Activated naive CD4-positive, alpha-beta T cell treated with anti-CD3 and anti-CD28 coated beads for 36 hours (primary cell): ENCODE measurements around the gene KATNA1. TPM values are rescaled to one million over a fixed set of nuclear protein-coding genes. Genes with fewer than 3 reads are reported as not detected.

Experiments used
- CTCF ChIA-PET: fragments of 350-600 bp; sonication (Branson Sonifier 250); formaldehyde crosslinking; loops from one replicate; lab custom pipeline; 2021; ENCODE audit warnings: antibody characterized with exemption; lab: Charles Lee
- DNase-seq: peaks from one replicate; pipeline ENCODE4 v3.0.0-alpha.2; 2020
- H3K27ac Mint-ChIP-seq: one replicate; pipeline ENCODE4 v1.8.0; 2021; ENCODE audit warnings: mild to moderate bottlenecking, mixed read lengths
- H3K27me3 Mint-ChIP-seq: one replicate; pipeline ENCODE4 v1.8.0; 2021; ENCODE audit warnings: low read depth, mixed read lengths
- H3K36me3 Mint-ChIP-seq: one replicate; pipeline ENCODE4 v1.8.0; 2021; ENCODE audit warnings: low read depth, mixed read lengths
- H3K4me1 Mint-ChIP-seq: one replicate; pipeline ENCODE4 v1.8.0; 2021; ENCODE audit warnings: low read depth, mixed read lengths
- H3K4me3 Mint-ChIP-seq: one replicate; pipeline ENCODE4 v1.8.0; 2021; ENCODE audit warnings: mild to moderate bottlenecking, moderate library complexity, mixed read lengths
- H3K9me3 Mint-ChIP-seq: one replicate; pipeline ENCODE4 v1.8.0; 2021; ENCODE audit warnings: mixed read lengths
- intact Hi-C: fragments of 100-400 bp; cut with micrococcal nuclease; formaldehyde crosslinking; loops from one replicate; pipeline ENCODE4 v1.15.1; 2023
- total RNA-seq, 2 experiments: library from RNA; stranded (reverse); gene quantifications; one replicate each; pipeline ENCODE4 v1.2.3, GENCODE V29; 2021

Gene KATNA1
- total RNA-seq, 2 experiments from 2014 or later = 18.2 to 19.7 TPM

DNA sequence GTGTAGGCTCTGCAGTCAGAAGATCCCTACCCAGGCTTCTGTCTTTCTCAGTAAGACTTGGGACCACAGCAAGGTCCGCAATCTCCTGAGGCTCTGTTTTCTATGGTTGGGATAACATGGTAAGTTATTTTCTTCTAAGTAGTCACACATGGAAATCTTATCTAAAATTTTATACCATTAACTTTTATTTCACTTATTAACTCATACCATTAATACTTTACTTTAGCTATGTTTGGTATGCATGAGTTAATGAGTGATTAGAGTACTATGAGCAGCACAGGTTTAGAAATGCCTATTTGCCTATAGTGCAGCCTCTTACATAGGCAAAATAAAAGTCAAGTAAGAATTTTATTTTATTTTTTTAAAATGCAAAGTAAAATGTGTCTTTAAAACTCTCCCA, 55.1 kb downstream of the KATNA1 start:
- Mint-ChIP-seq H3K9me3 (no peaks in the 10 kb centered on the region), H3K4me3 (no peak overlapping the region), H3K27ac (no peak overlapping the region), H3K4me1 (no peaks in the 10 kb centered on the region), H3K27me3 (no peaks in the 10 kb centered on the region), H3K36me3 (peaks cover 10% of the 10 kb centered on the region)
- DNase-seq = no peak
- intact Hi-C loops = no loop called here
- CTCF ChIA-PET = no interaction called here

DNA sequence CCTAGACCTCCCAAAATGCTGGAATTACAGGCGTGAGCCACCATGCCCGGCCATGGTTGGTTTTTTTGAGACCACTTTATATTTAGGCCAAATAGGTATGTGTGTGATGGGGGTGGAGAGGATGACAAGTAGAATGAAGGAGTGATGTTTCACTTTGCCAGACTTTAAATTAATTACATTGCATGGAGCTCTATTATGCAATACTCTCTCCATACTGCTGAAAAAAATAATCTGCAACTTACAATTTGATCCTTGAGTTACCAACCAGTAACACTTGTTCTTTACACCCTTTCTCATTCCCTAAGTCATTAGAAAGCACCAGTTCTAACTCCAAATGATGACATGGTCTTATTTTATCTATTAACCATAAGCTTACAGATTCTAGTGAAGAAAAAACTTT, 55.5 kb downstream of the KATNA1 start:
- no peak overlapping the region for H3K4me3 Mint-ChIP-seq
- H3K36me3 Mint-ChIP-seq = peaks cover 8% of the 10 kb centered on the region
- no peak for DNase-seq
- intact Hi-C loops = no loop called here
- no peaks in the 10 kb centered on the region for H3K9me3 Mint-ChIP-seq
- CTCF ChIA-PET = no interaction called here
- no peaks in the 10 kb centered on the region for H3K4me1 Mint-ChIP-seq
- no peak overlapping the region for H3K27ac Mint-ChIP-seq
- H3K27me3 Mint-ChIP-seq = no peaks in the 10 kb centered on the region

DNA sequence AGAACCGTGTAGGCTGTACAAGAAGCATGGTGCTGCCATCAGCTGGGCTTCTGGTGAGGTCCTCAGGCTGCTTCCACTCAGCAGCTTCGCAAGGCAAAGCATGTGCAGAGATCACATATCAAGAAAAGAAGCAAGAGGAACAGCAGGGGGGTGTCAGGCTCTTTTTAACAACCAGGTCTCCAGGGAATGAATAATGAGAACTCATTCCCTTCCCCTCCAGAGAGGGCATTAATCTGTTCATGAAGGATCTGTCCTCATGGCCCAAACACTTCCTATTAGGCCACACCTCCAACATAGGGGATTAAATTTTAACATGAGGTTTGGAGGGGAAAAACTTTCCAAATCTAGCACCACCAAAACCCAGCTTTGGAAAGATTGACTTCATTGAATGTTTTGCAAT, 62.4 kb downstream of the KATNA1 start:
- Mint-ChIP-seq H3K9me3 (no peaks in the 10 kb centered on the region), H3K36me3 (peaks cover 9% of the 10 kb centered on the region), H3K27ac (no peak overlapping the region), H3K4me1 (no peaks in the 10 kb centered on the region), H3K27me3 (no peaks in the 10 kb centered on the region), H3K4me3 (no peak overlapping the region)
- no peak for DNase-seq
- CTCF ChIA-PET = no interaction called here
- intact Hi-C loops = no loop called here

GRCh38 chr6:149581349-149581748, 67.2 kb downstream of the KATNA1 start:
- H3K27me3 Mint-ChIP-seq = no peaks in the 10 kb centered on the region
- no peak overlapping the region for H3K27ac Mint-ChIP-seq
- H3K4me1 Mint-ChIP-seq = no peaks in the 10 kb centered on the region
- H3K9me3 Mint-ChIP-seq = no peaks in the 10 kb centered on the region
- CTCF ChIA-PET = interaction anchor here (0.6 kb wide), 1 partner anchor 65 kb away, joined by 5 read pairs; no protein-coding TSS in a partner anchor
- no peak for DNase-seq
- no peak overlapping the region for H3K4me3 Mint-ChIP-seq
- H3K36me3 Mint-ChIP-seq = peaks cover 18% of the 10 kb centered on the region
- intact Hi-C loops = no loop called here

DNA sequence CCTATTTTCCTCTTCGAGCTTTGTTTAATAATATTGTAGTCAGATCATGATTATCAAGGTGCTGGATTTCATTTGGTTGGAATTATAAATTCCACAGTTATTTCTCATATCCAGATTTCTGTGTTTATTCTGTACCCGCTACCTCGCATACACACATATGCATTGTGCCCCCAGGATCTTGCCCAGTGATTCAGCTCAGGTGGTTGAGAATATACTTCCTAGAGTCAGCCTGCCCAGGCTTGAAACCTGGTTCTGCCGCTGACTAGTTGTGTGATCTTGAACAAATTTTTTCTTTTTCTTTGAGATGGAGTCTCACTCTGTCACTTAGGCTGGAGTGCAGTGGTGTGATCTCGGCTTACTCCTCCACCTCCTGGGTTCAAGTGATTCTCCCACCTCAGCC, 67.6 kb downstream of the KATNA1 start:
- H3K27ac Mint-ChIP-seq = no peak overlapping the region
- DNase-seq = no peak
- no peaks in the 10 kb centered on the region for H3K4me1 Mint-ChIP-seq
- no peak overlapping the region for H3K4me3 Mint-ChIP-seq
- intact Hi-C loops = no loop called here
- peaks cover 18% of the 10 kb centered on the region for H3K36me3 Mint-ChIP-seq
- H3K27me3 Mint-ChIP-seq = no peaks in the 10 kb centered on the region
- CTCF ChIA-PET = interaction anchor here (0.6 kb wide), 1 partner anchor 66 kb away, joined by 5 read pairs; no protein-coding TSS in a partner anchor
- H3K9me3 Mint-ChIP-seq = no peaks in the 10 kb centered on the region

DNA sequence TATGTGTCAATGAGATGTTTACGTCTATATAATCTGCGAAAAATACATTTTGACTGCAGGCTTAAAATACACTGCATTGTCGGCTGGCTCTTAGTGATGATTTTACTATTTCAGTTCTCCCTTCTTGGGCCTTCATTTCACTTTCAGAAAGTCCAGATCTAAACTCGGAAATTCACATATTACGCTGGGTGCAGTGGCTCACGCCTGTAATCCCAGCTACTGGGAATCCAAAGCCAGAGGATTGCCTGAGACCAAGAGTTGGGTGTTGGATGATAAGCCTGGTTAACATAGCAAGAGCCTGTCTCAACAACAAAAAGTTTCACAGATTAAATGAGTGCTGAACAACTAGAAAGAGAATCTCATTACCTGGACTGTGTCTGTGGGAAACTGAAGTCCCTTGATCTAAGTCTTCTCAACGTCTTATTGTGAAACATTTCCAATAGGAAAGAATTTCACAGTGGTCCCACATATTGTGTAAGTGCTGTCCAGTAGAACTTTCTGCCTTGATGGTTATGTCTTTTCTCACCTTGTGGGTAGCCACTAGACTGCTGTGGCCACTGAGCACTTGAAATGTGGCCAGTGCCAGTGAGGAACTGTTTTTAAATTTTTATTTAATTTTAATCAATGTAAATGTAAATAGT, 80.4 kb downstream of the KATNA1 start:
- Mint-ChIP-seq H3K27ac (no peak overlapping the region), H3K4me3 (peak overlapping the region; percentile 42), H3K4me1 (peaks cover 28% of the 10 kb centered on the region), H3K9me3 (no peaks in the 10 kb centered on the region), H3K36me3 (no peaks in the 10 kb centered on the region), H3K27me3 (no peaks in the 10 kb centered on the region)
- intact Hi-C loops = no loop called here
- CTCF ChIA-PET = interaction anchor here (0.7 kb wide), 2 partner anchors 22 to 119 kb away, joined by 3 to 4 read pairs; partner anchors contain the start of gene PPIL4
- DNase-seq = no peak

GRCh38 chr6:149567194-149567586, 81.3 kb downstream of the KATNA1 start:
- H3K27ac Mint-ChIP-seq = peak overlapping the region; percentile 65
- CTCF ChIA-PET = no interaction called here
- intact Hi-C loops = no loop called here
- no peaks in the 10 kb centered on the region for H3K9me3 Mint-ChIP-seq
- peaks cover 28% of the 10 kb centered on the region for H3K4me1 Mint-ChIP-seq
- peak overlapping the region; percentile 92 for H3K4me3 Mint-ChIP-seq
- DNase-seq = peak; percentile 17
- H3K27me3 Mint-ChIP-seq = no peaks in the 10 kb centered on the region
- H3K36me3 Mint-ChIP-seq = no peaks in the 10 kb centered on the region

DNA sequence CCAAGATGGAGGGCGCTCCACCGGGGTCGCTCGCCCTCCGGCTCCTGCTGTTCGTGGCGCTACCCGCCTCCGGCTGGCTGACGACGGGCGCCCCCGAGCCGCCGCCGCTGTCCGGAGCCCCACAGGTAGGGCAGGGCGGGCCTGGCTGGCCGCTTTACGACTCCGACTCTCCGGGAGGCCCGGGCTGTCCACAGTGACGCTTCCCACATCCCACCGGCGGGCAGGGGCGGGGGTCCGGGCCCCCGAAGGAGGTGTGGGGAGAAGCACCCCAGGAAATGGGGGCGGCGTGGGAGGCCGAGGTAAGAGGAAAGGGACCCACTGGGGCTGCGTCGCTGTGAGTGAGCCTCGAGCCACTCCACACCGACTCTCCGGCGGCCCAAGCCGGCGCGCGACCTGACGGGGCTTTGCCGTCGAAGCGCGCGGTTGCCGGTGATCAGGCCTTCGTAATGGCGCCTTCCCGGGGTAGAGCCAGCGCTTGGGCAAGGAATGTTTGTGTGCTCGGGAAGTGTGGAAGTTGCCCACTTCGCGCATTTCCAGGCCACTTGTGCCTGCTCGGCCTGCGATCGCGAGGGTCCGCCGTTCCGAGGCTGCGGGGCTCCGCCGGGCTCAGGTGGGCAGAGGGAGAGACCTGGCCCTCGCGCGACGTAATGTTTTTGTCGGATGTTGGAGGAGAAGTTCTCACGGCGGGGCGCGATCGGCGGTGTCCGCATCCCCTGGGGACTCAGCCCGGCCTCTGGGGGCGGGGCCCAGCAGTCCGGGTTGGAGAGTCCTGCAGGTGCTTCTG, 81.9 kb downstream of the KATNA1 start:
- Mint-ChIP-seq H3K4me3 (peak overlapping the region; percentile 92), H3K27me3 (no peaks in the 10 kb centered on the region), H3K36me3 (no peaks in the 10 kb centered on the region), H3K4me1 (peaks cover 28% of the 10 kb centered on the region), H3K27ac (peak overlapping the region; percentile 65), H3K9me3 (no peaks in the 10 kb centered on the region)
- intact Hi-C loops = loop anchor here (1.0 kb wide), 4 partner anchors 82 to 249 kb away; partner anchors contain the start of genes KATNA1, LATS1, PCMT1 and TAB2
- CTCF ChIA-PET = no interaction called here
- peak; percentile 55 for DNase-seq

- Mint-ChIP-seq H3K36me3 (no peaks in the 10 kb centered on the region), H3K4me1 (peaks cover 26% of the 10 kb centered on the region), H3K9me3 (no peaks in the 10 kb centered on the region), H3K27ac (peak within 1 kb of the TSS; percentile 89), H3K4me3 (peak within 1 kb of the TSS; percentile 92), H3K27me3 (no peaks in the 10 kb centered on the region)
- peak; percentile 97 for DNase-seq
- CTCF ChIA-PET = interaction anchor here (0.6 to 1.7 kb wide), 3 partner anchors 82 to 227 kb away, joined by 3 to 6 read pairs (median 4); no protein-coding TSS in a partner anchor
- intact Hi-C loops = loop anchor here (1.0 to 2.0 kb wide), 12 partner anchors 19 to 537 kb away; partner anchors contain the start of genes KATNA1, LATS1, LRP11 and NUP43
Observed at GRCh38 chr6:149565527-149566409, 82.7 kb downstream of the KATNA1 start, which contains the start of gene GINM1. GINM1 (plus strand) TSS chr6:149566375; CDS start chr6:149566415, 40 bp downstream.

- Mint-ChIP-seq H3K4me3 (no peak overlapping the region), H3K27ac (no peak overlapping the region), H3K36me3 (no peaks in the 10 kb centered on the region), H3K27me3 (no peaks in the 10 kb centered on the region), H3K9me3 (no peaks in the 10 kb centered on the region), H3K4me1 (peaks cover 23% of the 10 kb centered on the region)
- intact Hi-C loops = loop anchor here (2.0 kb wide), 1 partner anchor 359 kb away; the partner anchor contains the start of gene RAET1G
- no peak for DNase-seq
- CTCF ChIA-PET = interaction anchor here (1.0 to 3.3 kb wide), 2 partner anchors 16 to 19 kb away, joined by 7 to 18 read pairs; partner anchors contain the start of gene PPIL4
Observed at GRCh38 chr6:149563928-149564325, 84.6 kb downstream of the KATNA1 start.

- intact Hi-C loops = no loop called here
- H3K27me3 Mint-ChIP-seq = no peaks in the 10 kb centered on the region
- CTCF ChIA-PET = interaction anchor here (0.6 to 3.3 kb wide), 6 partner anchors 9 to 527 kb away, joined by 3 to 18 read pairs (median 6); partner anchors contain the start of gene PPIL4
- H3K36me3 Mint-ChIP-seq = no peaks in the 10 kb centered on the region
- no peaks in the 10 kb centered on the region for H3K9me3 Mint-ChIP-seq
- peaks cover 23% of the 10 kb centered on the region for H3K4me1 Mint-ChIP-seq
- H3K4me3 Mint-ChIP-seq = no peak overlapping the region
- DNase-seq = no peak
- no peak overlapping the region for H3K27ac Mint-ChIP-seq
Observed at GRCh38 chr6:149563203-149563927, 85.1 kb downstream of the KATNA1 start.
